ENCODE results near the gene OR6X1. TPM values are rescaled to one million over a fixed set of nuclear protein-coding genes. Genes with fewer than 3 reads are reported as not detected.

The OR6X1 gene
- total and polyA plus RNA-seq, 7 experiments from 2014 or later: not detected

GRCh38 chr11:123773959-123774358, 19.6 kb upstream of the OR6X1 start:
- POLR2A ChIA-PET: interaction anchor here (0.7 kb wide), 1 partner anchor 370 kb away, joined by 3 read pairs; no protein-coding TSS in a partner anchor
- CTCF ChIA-PET: no interaction called here
- H3K9me3 ChIP-seq (ENCODE audit: control insufficient read depth in 2 of 3, low read length in 3 of 3): no peaks in the 10 kb centered on the region
- H3K27ac ChIP-seq (ENCODE audit: low read depth, low read length): no peak overlapping the region
- H3K36me3 ChIP-seq (ENCODE audit: control insufficient read depth in 2 of 3, insufficient read depth in 3 of 3, low read length in 3 of 3): no peaks in the 10 kb centered on the region
- H3K27me3 ChIP-seq (ENCODE audit: control insufficient read depth in 2 of 2, insufficient read depth in 2 of 2, low read length in 2 of 2): no peaks in the 10 kb centered on the region
- Mint-ChIP-seq H3K27me3 (peaks cover 2 to 13% (median 9%) of the 10 kb centered on the region in 5 donors), H3K4me1 (no peaks in the 10 kb centered on the region), H3K4me3 (no peak overlapping the region), H3K36me3 (no peaks in the 10 kb centered on the region), H3K27ac (no peak overlapping the region), H3K9me3 (peaks cover 0 to 4% (median 0%) of the 10 kb centered on the region in 11 donors)
- intact Hi-C loops (cut with micrococcal nuclease): no loop called here
- H3K4me1 ChIP-seq (ENCODE audit: control insufficient read depth in 2 of 2, insufficient read depth in 2 of 2, low read length in 2 of 2): no peaks in the 10 kb centered on the region
- DNase-seq (no peak), ATAC-seq (no peak)
- H3K4me3 ChIP-seq (ENCODE audit: low read length): no peak overlapping the region

- POLR2A ChIA-PET: no interaction called here
These were observed 18.7 kb upstream of the OR6X1 start for GRCh38 chr11:123773026-123773425.

GRCh38 chr11:123771664-123772063, 17.3 kb upstream of the OR6X1 start:
- no peaks in the 10 kb centered on the region for H3K4me1 ChIP-seq (ENCODE audit: control insufficient read depth in 2 of 2, insufficient read depth in 2 of 2, low read length in 2 of 2)
- H3K36me3 ChIP-seq (ENCODE audit: control insufficient read depth in 2 of 3, insufficient read depth in 3 of 3, low read length in 3 of 3): no peaks in the 10 kb centered on the region
- no peak overlapping the region for H3K27ac ChIP-seq (ENCODE audit: low read depth, low read length)
- Mint-ChIP-seq H3K4me3 (no peak overlapping the region), H3K27ac (no peak overlapping the region), H3K9me3 (peaks cover 0 to 4% (median 0%) of the 10 kb centered on the region in 11 donors), H3K4me1 (no peaks in the 10 kb centered on the region), H3K36me3 (no peaks in the 10 kb centered on the region), H3K27me3 (peaks cover 6 to 12% (median 10%) of the 10 kb centered on the region in 5 donors)
- ChIA-PET CTCF (no interaction called here), POLR2A (no interaction called here)
- no peak for ATAC-seq
- intact Hi-C loops (cut with micrococcal nuclease): no loop called here
- H3K4me3 ChIP-seq (ENCODE audit: low read length): no peak overlapping the region
- H3K9me3 ChIP-seq (ENCODE audit: control insufficient read depth in 2 of 3, low read length in 3 of 3): no peaks in the 10 kb centered on the region
- H3K27me3 ChIP-seq (ENCODE audit: control insufficient read depth in 2 of 2, insufficient read depth in 2 of 2, low read length in 2 of 2): no peaks in the 10 kb centered on the region
- no peak for DNase-seq

More at GRCh38 chr11:123773026-123773425, 18.7 kb upstream of the OR6X1 start:
- H3K27me3 Mint-ChIP-seq: peaks cover 5 to 13% (median 5%) of the 10 kb centered on the region in 5 donors
- H3K9me3 Mint-ChIP-seq: peaks cover 0 to 4% (median 0%) of the 10 kb centered on the region in 11 donors
- no peaks in the 10 kb centered on the region for H3K4me1 Mint-ChIP-seq
- H3K36me3 Mint-ChIP-seq: no peaks in the 10 kb centered on the region
- no peak for ATAC-seq
- CTCF ChIA-PET: no interaction called here
- H3K36me3 ChIP-seq (ENCODE audit: control insufficient read depth in 2 of 3, insufficient read depth in 3 of 3, low read length in 3 of 3): no peaks in the 10 kb centered on the region
- H3K9me3 ChIP-seq (ENCODE audit: control insufficient read depth in 2 of 3, low read length in 3 of 3): no peaks in the 10 kb centered on the region
- H3K4me3 ChIP-seq (ENCODE audit: low read length): no peak overlapping the region
- H3K27me3 ChIP-seq (ENCODE audit: control insufficient read depth in 2 of 2, insufficient read depth in 2 of 2, low read length in 2 of 2): no peaks in the 10 kb centered on the region
- no peak overlapping the region for H3K4me3 Mint-ChIP-seq
- no peak for DNase-seq
- H3K27ac ChIP-seq (ENCODE audit: low read depth, low read length): no peak overlapping the region
- intact Hi-C loops (cut with micrococcal nuclease): no loop called here
- peak overlapping the region in 1 of 9 donors; percentile 47 for H3K27ac Mint-ChIP-seq
- no peaks in the 10 kb centered on the region for H3K4me1 ChIP-seq (ENCODE audit: control insufficient read depth in 2 of 2, insufficient read depth in 2 of 2, low read length in 2 of 2)

- CTCF ChIA-PET: no interaction called here
- Mint-ChIP-seq H3K27ac (no peak overlapping the region), H3K36me3 (no peaks in the 10 kb centered on the region), H3K4me3 (no peak overlapping the region), H3K27me3 (peaks cover 10 to 15% (median 14%) of the 10 kb centered on the region in 5 donors), H3K9me3 (peaks cover 0 to 4% (median 0%) of the 10 kb centered on the region in 11 donors), H3K4me1 (no peaks in the 10 kb centered on the region)
- DNase-seq (no peak), ATAC-seq (no peak)
- POLR2A ChIA-PET: no interaction called here
- Histone ChIP-seq H3K27ac (ENCODE audit: low read depth, low read length) (no peak overlapping the region), H3K4me1 (ENCODE audit: control insufficient read depth in 2 of 2, insufficient read depth in 2 of 2, low read length in 2 of 2) (no peaks in the 10 kb centered on the region), H3K9me3 (ENCODE audit: control insufficient read depth in 2 of 3, low read length in 3 of 3) (no peaks in the 10 kb centered on the region), H3K27me3 (ENCODE audit: control insufficient read depth in 2 of 2, insufficient read depth in 2 of 2, low read length in 2 of 2) (no peaks in the 10 kb centered on the region), H3K4me3 (ENCODE audit: low read length) (no peak overlapping the region), H3K36me3 (ENCODE audit: control insufficient read depth in 2 of 3, insufficient read depth in 3 of 3, low read length in 3 of 3) (no peaks in the 10 kb centered on the region)
- intact Hi-C loops (cut with micrococcal nuclease): no loop called here
These were observed 16.4 kb upstream of the OR6X1 start for GRCh38 chr11:123770712-123771111.

- Histone ChIP-seq H3K4me1 (ENCODE audit: control insufficient read depth in 2 of 2, insufficient read depth in 2 of 2, low read length in 2 of 2) (no peaks in the 10 kb centered on the region), H3K36me3 (ENCODE audit: control insufficient read depth in 2 of 3, insufficient read depth in 3 of 3, low read length in 3 of 3) (no peaks in the 10 kb centered on the region), H3K4me3 (ENCODE audit: low read length) (no peak overlapping the region), H3K27ac (ENCODE audit: low read depth, low read length) (no peak overlapping the region), H3K9me3 (ENCODE audit: control insufficient read depth in 2 of 3, low read length in 3 of 3) (peaks cover 0 to 12% (median 0%) of the 10 kb centered on the region in 3 experiments), H3K27me3 (ENCODE audit: control insufficient read depth in 2 of 2, insufficient read depth in 2 of 2, low read length in 2 of 2) (no peaks in the 10 kb centered on the region)
- intact Hi-C loops (cut with micrococcal nuclease): no loop called here
- no peak overlapping the region for H3K4me3 Mint-ChIP-seq
- ChIA-PET POLR2A (no interaction called here), CTCF (no interaction called here)
- no peak for DNase-seq
- peaks cover 7 to 45% (median 26%) of the 10 kb centered on the region in 11 donors for H3K9me3 Mint-ChIP-seq
- peaks cover 0 to 15% (median 12%) of the 10 kb centered on the region in 5 donors for H3K36me3 Mint-ChIP-seq
- peaks cover 0 to 2% (median 0%) of the 10 kb centered on the region in 7 donors for H3K4me1 Mint-ChIP-seq
- H3K27me3 Mint-ChIP-seq: peaks cover 10 to 30% (median 19%) of the 10 kb centered on the region in 5 donors
- no peak for ATAC-seq
- H3K27ac Mint-ChIP-seq: no peak overlapping the region
These were observed 11.3 kb upstream of the OR6X1 start for GRCh38 chr11:123765601-123766000.

- intact Hi-C loops (cut with micrococcal nuclease): no loop called here
- Mint-ChIP-seq H3K27ac (no peak overlapping the region), H3K4me3 (no peak overlapping the region), H3K36me3 (peaks cover 0 to 17% (median 15%) of the 10 kb centered on the region in 5 donors), H3K27me3 (peaks cover 8 to 28% (median 13%) of the 10 kb centered on the region in 5 donors), H3K4me1 (peaks cover 0 to 16% (median 0%) of the 10 kb centered on the region in 7 donors), H3K9me3 (peaks cover 7 to 45% (median 26%) of the 10 kb centered on the region in 11 donors)
- Histone ChIP-seq H3K27ac (ENCODE audit: low read depth, low read length) (no peak overlapping the region), H3K27me3 (ENCODE audit: control insufficient read depth in 2 of 2, insufficient read depth in 2 of 2, low read length in 2 of 2) (no peaks in the 10 kb centered on the region), H3K4me3 (ENCODE audit: low read length) (no peak overlapping the region), H3K4me1 (ENCODE audit: control insufficient read depth in 2 of 2, insufficient read depth in 2 of 2, low read length in 2 of 2) (no peaks in the 10 kb centered on the region), H3K9me3 (ENCODE audit: control insufficient read depth in 2 of 3, low read length in 3 of 3) (peaks cover 0 to 12% (median 0%) of the 10 kb centered on the region in 3 experiments), H3K36me3 (ENCODE audit: control insufficient read depth in 2 of 3, insufficient read depth in 3 of 3, low read length in 3 of 3) (no peaks in the 10 kb centered on the region)
- ATAC-seq (no peak), DNase-seq (no peak)
- POLR2A ChIA-PET: no interaction called here
- CTCF ChIA-PET: no interaction called here
These were observed 8.1 kb upstream of the OR6X1 start for GRCh38 chr11:123762422-123762821.

- peaks cover 0 to 30% (median 0%) of the 10 kb centered on the region in 7 donors for H3K4me1 Mint-ChIP-seq
- DNase-seq (no peak), ATAC-seq (no peak)
- Histone ChIP-seq H3K9me3 (ENCODE audit: control insufficient read depth in 2 of 3, low read length in 3 of 3) (peaks cover 0 to 12% (median 0%) of the 10 kb centered on the region in 3 experiments), H3K4me1 (ENCODE audit: control insufficient read depth in 2 of 2, insufficient read depth in 2 of 2, low read length in 2 of 2) (no peaks in the 10 kb centered on the region), H3K4me3 (ENCODE audit: low read length) (no peak overlapping the region), H3K27ac (ENCODE audit: low read depth, low read length) (no peak overlapping the region), H3K36me3 (ENCODE audit: control insufficient read depth in 2 of 3, insufficient read depth in 3 of 3, low read length in 3 of 3) (no peaks in the 10 kb centered on the region), H3K27me3 (ENCODE audit: control insufficient read depth in 2 of 2, insufficient read depth in 2 of 2, low read length in 2 of 2) (no peaks in the 10 kb centered on the region)
- H3K27ac Mint-ChIP-seq: peak overlapping the region in 1 of 9 donors; percentile 55
- intact Hi-C loops (cut with micrococcal nuclease): no loop called here
- CTCF ChIA-PET: no interaction called here
- no peak overlapping the region for H3K4me3 Mint-ChIP-seq
- peaks cover 0 to 17% (median 15%) of the 10 kb centered on the region in 5 donors for H3K36me3 Mint-ChIP-seq
- H3K9me3 Mint-ChIP-seq: peaks cover 7 to 45% (median 26%) of the 10 kb centered on the region in 11 donors
- H3K27me3 Mint-ChIP-seq: peaks cover 3 to 25% (median 14%) of the 10 kb centered on the region in 5 donors
- POLR2A ChIA-PET: no interaction called here
These were observed 6.6 kb upstream of the OR6X1 start for GRCh38 chr11:123760894-123761293.

Data from naive thymus-derived CD4-positive, alpha-beta T cell (primary cell).